T1000 (cell line): Measurements from ENCODE around the gene PZP.

ENCODE experiments used
- DNase-seq: peaks from one replicate; lab custom pipeline; 2025; ENCODE audit warnings: mixed read lengths; lab: John Stamatoyannopoulos, UW

Gene PZP

GRCh38 chr12:9104087-9104486 is 104.1 kb downstream of the PZP start:
- no peak for DNase-seq

- no peak for DNase-seq
Measured at GRCh38 chr12:9103050-9103849, 104.9 kb downstream of the PZP start.

GRCh38 chr12:9101018-9101687 is 107.0 kb downstream of the PZP start:
- no peak for DNase-seq

- no peak for DNase-seq
Measured at GRCh38 chr12:9099552-9100190, 108.5 kb downstream of the PZP start.
